IPS DF 4.7 (cell line): ENCODE measurements around the gene SAPCD2.
"Not testable (repeated sequence)": the region's sequence is repeated elsewhere in the genome, so short reads cannot be mapped to it uniquely, and the experiment has no call there.

Source experiments
- DNase-seq: peaks from one replicate; pipeline ENCODE4 v3.0.0-alpha.2; 2013; ENCODE audit warnings: low spot score; ENCODE audit errors: extremely low read depth

The SAPCD2 gene

DNA sequence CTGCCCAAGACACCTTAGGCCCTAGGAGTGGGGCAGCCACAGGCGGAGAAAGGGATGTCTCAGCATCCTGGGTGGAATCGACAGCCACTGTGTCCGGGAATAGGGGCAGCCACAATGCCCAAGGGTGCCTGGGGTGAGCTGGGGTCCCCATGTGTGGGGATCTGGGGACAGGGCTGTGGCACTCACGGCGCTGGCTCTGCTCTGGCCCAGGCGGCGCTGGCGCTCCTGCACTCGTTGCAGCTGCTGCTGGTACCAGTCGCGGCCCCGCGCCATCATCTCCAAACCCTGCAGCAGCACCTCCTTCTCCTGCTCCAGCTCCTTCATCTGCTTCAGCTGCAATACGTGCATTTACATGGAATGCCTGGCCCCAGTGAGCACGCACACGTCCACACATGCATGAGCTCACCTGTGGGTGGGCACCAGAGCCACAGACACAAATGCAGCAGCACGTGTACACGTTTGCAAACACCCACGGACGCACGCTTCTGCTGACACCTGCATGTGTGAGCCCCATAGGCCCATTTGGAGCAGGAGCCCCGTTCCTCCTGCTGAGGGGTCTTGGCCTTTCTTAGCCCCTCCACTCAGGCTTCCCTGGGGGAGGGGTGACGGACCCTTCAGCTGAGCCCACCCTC lies 4.9 kb downstream of the SAPCD2 start:
- no peak for DNase-seq

DNA sequence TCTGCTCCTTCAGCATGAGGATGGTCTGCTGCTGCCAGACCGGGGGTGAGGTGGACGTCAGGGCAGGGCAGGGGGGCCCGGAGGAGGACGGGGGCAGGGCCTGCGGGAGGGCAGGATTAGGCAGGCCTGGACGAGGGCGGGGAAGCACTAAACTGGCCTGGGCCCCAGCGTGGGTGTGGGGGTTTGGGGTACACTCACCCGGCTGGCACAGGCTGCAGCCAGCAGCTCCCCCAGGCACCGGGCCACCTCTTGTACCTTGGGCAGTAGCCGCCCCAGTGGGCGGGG lies 5.5 kb downstream of the SAPCD2 start:
- no peak for DNase-seq

DNA sequence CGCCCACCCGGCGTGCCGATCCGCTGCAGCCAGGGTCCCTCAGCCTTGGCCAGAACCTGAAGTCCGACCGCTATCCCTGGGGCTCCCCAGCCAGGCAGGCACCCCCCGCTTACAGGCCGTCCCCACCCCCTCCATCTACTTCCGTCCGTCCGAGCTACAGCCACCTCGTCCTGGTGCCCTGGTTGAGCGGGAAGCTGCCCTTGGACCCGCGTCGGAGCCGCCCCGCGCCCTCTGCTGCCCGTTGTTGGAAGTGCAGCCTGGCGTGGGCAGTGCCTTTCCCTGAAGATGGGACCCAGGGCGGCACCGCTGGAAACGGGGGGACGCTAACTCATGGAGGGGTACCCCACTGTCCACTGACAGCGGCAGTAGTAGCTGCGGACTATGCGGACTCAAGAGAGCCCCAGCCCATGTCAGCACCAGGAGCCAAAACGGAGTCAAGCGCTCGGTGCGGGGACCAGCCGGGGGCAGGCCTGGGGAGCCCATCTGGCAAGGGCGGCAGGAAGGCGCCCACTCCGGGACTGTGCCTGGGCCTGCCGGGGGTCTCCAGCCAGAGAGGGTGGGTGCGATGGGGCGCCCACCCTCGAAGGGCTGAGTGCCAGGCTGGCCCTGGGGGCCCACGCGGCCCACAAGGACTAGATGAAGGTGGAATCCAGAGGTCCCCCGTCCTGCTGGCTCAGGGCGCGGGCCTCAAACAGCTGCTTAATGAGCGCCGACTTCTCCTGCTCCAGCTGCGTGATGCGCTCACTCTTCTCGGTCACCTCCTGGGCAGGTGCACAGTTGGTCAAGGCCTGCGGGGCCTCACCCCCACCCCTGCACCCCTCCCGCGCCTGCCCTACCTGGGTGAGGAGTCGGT lies 6.1 kb downstream of the SAPCD2 start:
- DNase-seq, result no peak

- DNase-seq, result no peak
These were observed 6.9 kb downstream of the SAPCD2 start for GRCh38 chr9:137063311-137064026.

DNA sequence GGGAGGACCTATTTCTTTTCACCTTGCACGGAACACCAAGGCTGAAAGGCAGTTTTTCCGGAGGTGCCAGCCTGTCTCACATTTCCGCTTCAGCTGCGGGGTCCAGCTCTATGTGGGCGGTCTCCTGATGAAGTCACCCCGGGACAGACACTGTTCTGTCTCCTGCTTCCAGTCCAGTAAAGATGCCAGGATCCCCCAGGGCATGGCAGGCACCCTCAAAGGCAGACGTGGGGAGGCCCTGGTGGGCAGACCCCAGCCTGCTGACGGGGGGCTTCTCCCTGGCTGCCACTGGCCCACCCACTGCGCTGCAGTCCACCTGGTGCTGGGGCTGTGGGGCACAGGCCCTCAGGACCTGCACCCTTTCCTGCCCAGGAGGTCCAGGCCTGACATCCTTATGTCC lies 7.6 kb downstream of the SAPCD2 start:
- not testable (repeated sequence) for DNase-seq

DNA sequence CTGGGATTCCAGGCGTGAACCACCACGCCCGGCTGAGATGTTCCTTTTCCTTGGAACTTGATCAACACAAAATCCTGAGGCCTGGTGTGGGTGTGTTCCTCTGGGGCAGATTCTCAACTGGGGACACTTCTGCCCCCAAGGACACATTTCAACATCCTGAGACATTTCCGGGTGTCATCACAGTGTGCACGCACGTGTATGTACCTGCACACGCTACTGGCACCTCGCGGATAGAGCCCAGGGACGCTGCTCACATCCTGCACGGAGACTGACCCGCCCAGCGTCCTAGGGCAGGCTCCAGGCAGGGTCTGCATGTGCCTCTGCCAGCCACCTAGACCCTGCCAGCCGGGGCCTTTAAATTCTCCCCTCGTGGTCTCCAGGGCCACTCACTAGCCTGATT lies 8.0 kb downstream of the SAPCD2 start:
- no peak for DNase-seq

GRCh38 chr9:137058521-137059234 lies 11.7 kb downstream of the SAPCD2 start:
- no peak for DNase-seq

GRCh38 chr9:137057545-137057944 lies 12.8 kb downstream of the SAPCD2 start:
- DNase-seq, result no peak

GRCh38 chr9:137056739-137057415 lies 13.5 kb downstream of the SAPCD2 start:
- no peak for DNase-seq

DNA sequence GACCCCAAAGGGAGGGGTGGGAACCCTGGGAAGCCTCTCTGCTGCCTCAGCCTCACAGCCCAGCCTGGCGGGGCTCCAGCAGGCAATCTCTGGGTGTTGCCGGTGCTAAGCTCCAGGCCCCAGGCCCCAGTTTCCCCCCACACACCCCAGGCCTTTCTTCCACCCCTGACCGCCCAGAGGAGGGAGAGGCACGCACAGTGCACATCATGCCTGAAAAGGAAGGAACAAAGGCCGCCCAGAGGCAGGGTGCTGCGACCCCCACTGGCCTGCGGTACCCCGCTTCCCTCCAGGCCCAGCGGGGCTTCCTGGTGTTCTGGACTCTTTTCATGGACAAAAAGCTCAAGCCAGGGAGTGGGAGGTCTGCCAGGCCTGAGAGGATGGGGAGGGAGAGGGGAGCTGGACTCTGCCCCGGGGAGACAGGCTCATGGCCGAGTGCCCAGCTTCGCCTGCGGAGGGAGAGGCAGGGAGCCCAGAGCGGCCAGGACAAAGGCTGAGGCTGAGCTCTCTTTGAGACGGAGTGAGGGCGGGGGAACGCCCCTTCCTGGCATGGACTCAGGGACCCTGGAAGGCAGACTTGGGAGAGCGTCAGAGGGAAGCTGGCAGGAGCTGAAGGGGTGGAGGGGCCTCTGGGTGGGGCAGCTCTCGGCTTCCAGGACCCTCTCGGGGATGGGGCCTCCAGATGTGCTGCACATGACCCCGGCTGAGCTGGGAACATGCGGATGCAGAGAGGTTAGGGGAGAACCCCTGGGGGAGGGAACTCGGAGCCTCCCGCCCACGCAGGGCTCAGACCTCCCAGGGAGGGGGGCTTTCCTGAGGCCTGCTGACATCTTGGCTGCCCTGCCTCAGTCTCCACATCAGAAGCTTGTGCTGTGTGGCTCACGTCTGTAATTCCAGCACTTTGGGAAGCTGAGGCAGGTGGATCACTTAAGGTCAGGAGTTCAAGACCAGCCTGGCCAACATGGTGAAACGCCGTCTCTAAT lies 14.7 kb downstream of the SAPCD2 start:
- no peak for DNase-seq

GRCh38 chr9:137054932-137055384 lies 15.4 kb downstream of the SAPCD2 start:
- DNase-seq, result no peak

DNA sequence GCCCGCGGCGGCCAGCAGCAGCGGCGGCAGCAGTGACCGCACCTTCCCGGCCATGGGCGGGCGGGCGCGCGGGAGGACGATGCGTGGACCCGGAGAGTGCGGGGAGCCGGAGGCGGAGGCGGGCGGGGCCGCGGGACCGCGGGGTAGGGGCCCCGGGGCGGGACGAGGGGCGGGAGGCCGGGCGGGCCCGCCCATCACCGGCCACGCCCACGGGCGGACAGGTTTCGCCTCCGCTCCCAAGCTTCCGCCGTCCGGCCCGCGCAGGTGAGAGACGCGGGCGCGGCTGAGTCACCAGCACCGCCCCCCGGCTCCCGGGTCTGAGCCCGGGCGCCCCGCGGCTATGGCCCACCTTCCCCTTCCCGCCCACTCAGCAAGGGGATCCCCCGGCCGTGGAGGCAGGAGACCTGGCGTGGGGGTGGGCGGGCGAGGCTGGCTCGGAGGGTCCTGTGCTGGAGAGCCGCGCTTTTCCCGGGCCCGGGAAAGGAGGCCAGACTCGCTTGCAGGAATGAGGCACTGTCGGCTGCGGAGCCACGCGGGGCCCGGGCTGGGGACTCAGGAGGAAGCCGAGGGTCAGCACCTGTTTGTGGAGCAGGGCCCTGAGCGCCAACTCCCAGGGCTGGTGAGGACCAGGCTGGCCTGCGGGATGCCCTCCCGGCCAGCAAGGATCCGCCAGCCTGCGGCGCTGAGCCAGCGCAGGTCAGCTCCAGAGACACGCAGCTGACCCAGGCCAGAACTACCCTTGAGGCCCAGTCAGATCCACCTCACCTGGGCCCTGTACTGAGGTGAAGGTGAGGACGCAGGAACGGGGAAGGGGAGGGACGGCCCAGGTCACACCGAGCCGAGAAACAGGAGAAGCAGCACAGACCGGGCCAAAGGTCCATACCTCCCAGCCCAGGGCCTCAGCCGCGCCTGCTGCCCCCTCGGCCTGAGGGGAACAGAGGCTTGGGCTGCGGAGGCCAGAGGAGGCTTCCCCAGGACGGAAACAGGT lies 16.1 kb downstream of the SAPCD2 start, which contains the start of gene ENTPD2:
Gene ENTPD2, minus strand, starts transcription at position 118 of the 988 bp plus-strand sequence. Its CDS starts 64 bp downstream, at position 54.
- DNase-seq, result no peak

- no peak for DNase-seq
These were observed 17.1 kb downstream of the SAPCD2 start for GRCh38 chr9:137052998-137053943.

- DNase-seq, result no peak
These were observed 18.1 kb downstream of the SAPCD2 start for GRCh38 chr9:137052293-137052692.

GRCh38 chr9:137051145-137051724 lies 19.1 kb downstream of the SAPCD2 start:
- no peak for DNase-seq

- DNase-seq, result no peak
These were observed 19.8 kb downstream of the SAPCD2 start for GRCh38 chr9:137050570-137050969.
